GM21515 (cell line): Measurements from ENCODE around the gene TUBA4B.
"Not testable (repeated sequence)": the region's sequence is repeated elsewhere in the genome, so short reads cannot be mapped to it uniquely, and the experiment has no call there.

Experiments
- ATAC-seq: cut with Tn5 transposase; IDR thresholded peaks from one replicate; pipeline ENCODE4 v1.9.1; 2021; ENCODE audit not compliant: unreplicated experiment

The TUBA4B gene

GRCh38 chr2:219273937-219274336, 20.9 kb downstream of the TUBA4B start:
- no peak for ATAC-seq

GRCh38 chr2:219274361-219274921, 21.4 kb downstream of the TUBA4B start:
- no peak for ATAC-seq

- ATAC-seq = peak; percentile 29
Observed at GRCh38 chr2:219277703-219278654, 24.9 kb downstream of the TUBA4B start.

GRCh38 chr2:219278655-219279150, 25.7 kb downstream of the TUBA4B start:
- ATAC-seq = no peak

GRCh38 chr2:219279151-219279915, 26.3 kb downstream of the TUBA4B start, which contains the start of gene DNAJB2:
Gene DNAJB2 (plus strand): TSS chr2:219279366. CDS start chr2:219279834, 468 bp downstream.
- peak; percentile 85 for ATAC-seq

GRCh38 chr2:219279916-219280516, 27.0 kb downstream of the TUBA4B start:
- ATAC-seq = no peak

- no peak for ATAC-seq
Observed at GRCh38 chr2:219280651-219281050, 27.6 kb downstream of the TUBA4B start.

GRCh38 chr2:219281588-219281987, 28.5 kb downstream of the TUBA4B start:
- no peak for ATAC-seq

- no peak for ATAC-seq
Observed at GRCh38 chr2:219282375-219282774, 29.3 kb downstream of the TUBA4B start.

- ATAC-seq = no peak
Observed at GRCh38 chr2:219282943-219283581, 30.0 kb downstream of the TUBA4B start.

GRCh38 chr2:219284501-219285372, 31.7 kb downstream of the TUBA4B start:
- no peak for ATAC-seq

GRCh38 chr2:219285373-219285735, 32.3 kb downstream of the TUBA4B start:
- no peak for ATAC-seq

GRCh38 chr2:219285894-219286425, 32.9 kb downstream of the TUBA4B start:
- ATAC-seq = no peak

GRCh38 chr2:219286436-219287115, 33.5 kb downstream of the TUBA4B start:
- ATAC-seq = no peak

GRCh38 chr2:219287116-219287440, 34.0 kb downstream of the TUBA4B start:
- not testable (repeated sequence) for ATAC-seq

GRCh38 chr2:219287580-219288265, 34.7 kb downstream of the TUBA4B start:
- no peak for ATAC-seq

GRCh38 chr2:219289195-219289536, 36.1 kb downstream of the TUBA4B start:
- ATAC-seq = no peak
